Panc1 (cell line): Measurements from ENCODE around the gene INTS4.

ENCODE experiments used
- POLR2AphosphoS5 ChIP-seq: IDR thresholded peaks from 2 replicates; pipeline ENCODE4 v1.6.1; 2012; ENCODE audit warnings: mild to moderate bottlenecking, low read depth, low read length, moderate library complexity
- SIN3A ChIP-seq: IDR thresholded peaks from 2 replicates; pipeline ENCODE4 v1.6.1; 2012; ENCODE audit warnings: low read depth, mild to moderate bottlenecking, low read length, moderate library complexity, borderline replicate concordance; ENCODE audit not compliant: insufficient read depth
- TF ChIP-seq, protein P1 (sequence below): fragments of 450-650 bp; IDR thresholded peaks from 2 replicates; pipeline ENCODE4 v1.5.1; 2017; ENCODE audit warnings: mild to moderate bottlenecking

DNA sequence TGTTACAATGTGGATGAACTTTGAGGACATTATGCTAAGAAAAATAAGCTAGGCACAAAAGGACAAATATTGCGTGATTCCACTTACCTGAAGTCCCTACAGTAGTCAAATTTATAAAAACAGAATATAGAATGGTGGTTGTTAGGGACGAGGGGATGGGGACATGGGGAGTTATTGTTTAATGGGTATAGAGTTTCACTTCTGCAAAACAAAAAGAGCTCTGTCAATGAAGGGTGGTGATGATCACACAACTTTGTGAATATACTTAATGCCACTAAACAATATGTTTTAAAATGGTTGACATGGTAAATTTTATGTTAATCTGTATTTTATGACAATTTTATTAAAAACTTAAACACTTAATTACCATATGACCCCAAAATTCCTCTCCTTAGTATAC, 26.1 kb downstream of the INTS4 start:
- TF ChIP-seq POLR2AphosphoS5 (no peak), SIN3A (no peak)
- TF ChIP-seq, protein P1, sequence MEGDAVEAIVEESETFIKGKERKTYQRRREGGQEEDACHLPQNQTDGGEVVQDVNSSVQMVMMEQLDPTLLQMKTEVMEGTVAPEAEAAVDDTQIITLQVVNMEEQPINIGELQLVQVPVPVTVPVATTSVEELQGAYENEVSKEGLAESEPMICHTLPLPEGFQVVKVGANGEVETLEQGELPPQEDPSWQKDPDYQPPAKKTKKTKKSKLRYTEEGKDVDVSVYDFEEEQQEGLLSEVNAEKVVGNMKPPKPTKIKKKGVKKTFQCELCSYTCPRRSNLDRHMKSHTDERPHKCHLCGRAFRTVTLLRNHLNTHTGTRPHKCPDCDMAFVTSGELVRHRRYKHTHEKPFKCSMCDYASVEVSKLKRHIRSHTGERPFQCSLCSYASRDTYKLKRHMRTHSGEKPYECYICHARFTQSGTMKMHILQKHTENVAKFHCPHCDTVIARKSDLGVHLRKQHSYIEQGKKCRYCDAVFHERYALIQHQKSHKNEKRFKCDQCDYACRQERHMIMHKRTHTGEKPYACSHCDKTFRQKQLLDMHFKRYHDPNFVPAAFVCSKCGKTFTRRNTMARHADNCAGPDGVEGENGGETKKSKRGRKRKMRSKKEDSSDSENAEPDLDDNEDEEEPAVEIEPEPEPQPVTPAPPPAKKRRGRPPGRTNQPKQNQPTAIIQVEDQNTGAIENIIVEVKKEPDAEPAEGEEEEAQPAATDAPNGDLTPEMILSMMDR: no peak
